ENCODE data around the gene GID8. TPM values are rescaled to one million over a fixed set of nuclear protein-coding genes. Genes with fewer than 3 reads are reported as not detected.

Gene GID8
- total RNA-seq, 2 experiments from 2014 or later = 39.6 to 46.1 TPM

DNA sequence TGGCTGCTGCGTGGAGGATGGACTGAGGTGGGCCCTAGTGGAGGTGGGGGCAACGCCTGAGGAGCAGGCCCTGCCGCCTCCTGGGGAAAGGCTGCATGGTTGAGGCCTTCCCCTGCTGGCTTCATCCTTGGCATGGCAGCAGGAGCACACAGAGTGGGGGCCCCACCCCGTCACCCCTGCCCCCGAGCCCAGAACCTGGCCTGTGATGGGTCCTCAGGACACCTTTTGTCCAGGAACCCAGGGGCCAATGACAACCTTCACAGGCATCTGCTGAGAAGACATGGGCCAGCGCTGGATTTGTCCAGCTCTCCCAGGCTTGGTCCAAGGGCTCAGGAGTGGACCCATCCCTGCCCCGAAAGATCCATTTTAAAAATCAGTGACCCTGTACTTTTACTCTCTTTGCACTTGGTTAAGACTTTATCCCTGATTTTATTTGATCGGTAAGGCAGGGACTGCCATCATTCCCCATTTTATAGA is 14.0 kb downstream of the GID8 start:
- ChIA-PET CTCF (no interaction called here), POLR2A (no interaction called here)
- H3K36me3 Mint-ChIP-seq (ENCODE audit: low read depth) = peaks cover 37% of the 10 kb centered on the region
- H3K27me3 Mint-ChIP-seq = no peaks in the 10 kb centered on the region
- TF ChIP-seq, protein P1, sequence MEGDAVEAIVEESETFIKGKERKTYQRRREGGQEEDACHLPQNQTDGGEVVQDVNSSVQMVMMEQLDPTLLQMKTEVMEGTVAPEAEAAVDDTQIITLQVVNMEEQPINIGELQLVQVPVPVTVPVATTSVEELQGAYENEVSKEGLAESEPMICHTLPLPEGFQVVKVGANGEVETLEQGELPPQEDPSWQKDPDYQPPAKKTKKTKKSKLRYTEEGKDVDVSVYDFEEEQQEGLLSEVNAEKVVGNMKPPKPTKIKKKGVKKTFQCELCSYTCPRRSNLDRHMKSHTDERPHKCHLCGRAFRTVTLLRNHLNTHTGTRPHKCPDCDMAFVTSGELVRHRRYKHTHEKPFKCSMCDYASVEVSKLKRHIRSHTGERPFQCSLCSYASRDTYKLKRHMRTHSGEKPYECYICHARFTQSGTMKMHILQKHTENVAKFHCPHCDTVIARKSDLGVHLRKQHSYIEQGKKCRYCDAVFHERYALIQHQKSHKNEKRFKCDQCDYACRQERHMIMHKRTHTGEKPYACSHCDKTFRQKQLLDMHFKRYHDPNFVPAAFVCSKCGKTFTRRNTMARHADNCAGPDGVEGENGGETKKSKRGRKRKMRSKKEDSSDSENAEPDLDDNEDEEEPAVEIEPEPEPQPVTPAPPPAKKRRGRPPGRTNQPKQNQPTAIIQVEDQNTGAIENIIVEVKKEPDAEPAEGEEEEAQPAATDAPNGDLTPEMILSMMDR (IDR thresholded peaks at IDR 0.05) = no peak
- no peak overlapping the region for H3K4me3 Mint-ChIP-seq
- Histone ChIP-seq H3K4me3 (ENCODE audit: low read length) (peak overlapping the region; percentile 14), H3K27me3 (ENCODE audit: control insufficient read depth in 1 of 2, insufficient read depth in 2 of 2, low read length in 2 of 2) (no peaks in the 10 kb centered on the region), H3K27ac (ENCODE audit: low read depth in 1 of 2, low read length in 2 of 2) (peak overlapping the region in 1 of 2 donors; percentile 15), H3K4me1 (ENCODE audit: insufficient read depth, low read length) (peaks cover 42% of the 10 kb centered on the region), H3K9me3 (ENCODE audit: control insufficient read depth in 1 of 2, insufficient read depth in 1 of 2, low read length in 2 of 2) (peaks cover 0 to 9% of the 10 kb centered on the region in 2 experiments), H3K36me3 (ENCODE audit: insufficient read depth, low read length) (peaks cover 32% of the 10 kb centered on the region)
- intact Hi-C loops (cut with DNase I, micrococcal nuclease) = loop anchor here in 1 of 2 experiments (10.0 kb wide), 1 partner anchor 53 kb away; the partner anchor contains the start of gene BHLHE23
- DNase-seq = no peak
- H3K4me1 Mint-ChIP-seq (ENCODE audit: low read depth) = peaks cover 31% of the 10 kb centered on the region
- no peaks in the 10 kb centered on the region for H3K9me3 Mint-ChIP-seq
- ATAC-seq (ENCODE audit: poor library complexity) = no peak
- no peak overlapping the region for H3K27ac Mint-ChIP-seq

DNA sequence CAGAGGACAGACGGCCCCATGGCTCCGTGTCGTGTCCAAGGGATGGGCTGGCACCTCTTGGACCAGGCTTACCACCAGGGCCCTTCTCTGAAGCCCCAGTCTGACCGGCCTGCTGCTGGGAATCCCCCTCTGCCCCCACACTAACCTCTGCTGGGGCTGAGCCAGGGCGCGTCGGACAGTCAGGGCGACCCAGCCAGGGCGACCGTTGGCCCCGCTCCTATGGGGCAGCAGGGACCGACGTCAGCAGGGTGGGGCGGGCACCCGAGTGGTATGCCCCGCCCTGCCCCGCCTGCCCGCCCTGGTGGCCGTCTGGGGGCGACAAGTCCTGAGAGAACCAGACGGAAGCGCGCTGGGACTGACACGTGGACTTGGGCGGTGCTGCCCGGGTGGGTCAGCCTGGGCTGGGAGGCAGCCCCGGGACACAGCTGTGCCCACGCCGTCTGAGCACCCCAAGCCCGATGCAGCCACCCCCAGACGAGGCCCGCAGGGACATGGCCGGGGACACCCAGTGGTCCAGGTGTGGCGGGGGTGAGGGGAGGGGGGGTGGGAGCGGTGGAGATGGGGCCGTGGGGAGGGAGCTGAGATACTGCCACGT is 14.5 kb downstream of the GID8 start, which contains the start of gene SLC17A9:
SLC17A9 (plus strand) TSS at position 337 of the 595 bp plus-strand sequence; CDS start at position 459, 122 bp downstream.
- Mint-ChIP-seq H3K27me3 (no peaks in the 10 kb centered on the region), H3K4me3 (peak within 1 kb of the TSS; percentile 88), H3K4me1 (ENCODE audit: low read depth) (peaks cover 31% of the 10 kb centered on the region), H3K9me3 (no peaks in the 10 kb centered on the region), H3K36me3 (ENCODE audit: low read depth) (peaks cover 32% of the 10 kb centered on the region), H3K27ac (peak within 1 kb of the TSS; percentile 90)
- H3K27ac ChIP-seq (ENCODE audit: low read depth in 1 of 2, low read length in 2 of 2) = peak within 1 kb of the TSS; percentile 17 to 78
- intact Hi-C loops (cut with DNase I, micrococcal nuclease) = loop anchor here in 1 of 2 experiments (10.0 kb wide), 1 partner anchor 52 kb away; the partner anchor contains the start of gene BHLHE23
- CTCF ChIA-PET = no interaction called here
- peaks cover 42% of the 10 kb centered on the region for H3K4me1 ChIP-seq (ENCODE audit: insufficient read depth, low read length)
- TF ChIP-seq, protein P1 (IDR thresholded peaks at IDR 0.05) = no peak
- POLR2A ChIA-PET = interaction anchor here (0.6 to 3.1 kb wide), 2 partner anchors 15 to 51 kb away, joined by 3 to 41 read pairs; partner anchors contain the start of gene GID8
- ATAC-seq (ENCODE audit: poor library complexity) = no peak
- peaks cover 26% of the 10 kb centered on the region for H3K36me3 ChIP-seq (ENCODE audit: insufficient read depth, low read length)
- DNase-seq = peak in 7 of 14 experiments; percentile 16 to 67 (median 51)
- H3K27me3 ChIP-seq (ENCODE audit: control insufficient read depth in 1 of 2, insufficient read depth in 2 of 2, low read length in 2 of 2) = no peaks in the 10 kb centered on the region
- peaks cover 0 to 9% of the 10 kb centered on the region in 2 experiments for H3K9me3 ChIP-seq (ENCODE audit: control insufficient read depth in 1 of 2, insufficient read depth in 1 of 2, low read length in 2 of 2)
- peak within 1 kb of the TSS; percentile 46 for H3K4me3 ChIP-seq (ENCODE audit: low read length)

DNA sequence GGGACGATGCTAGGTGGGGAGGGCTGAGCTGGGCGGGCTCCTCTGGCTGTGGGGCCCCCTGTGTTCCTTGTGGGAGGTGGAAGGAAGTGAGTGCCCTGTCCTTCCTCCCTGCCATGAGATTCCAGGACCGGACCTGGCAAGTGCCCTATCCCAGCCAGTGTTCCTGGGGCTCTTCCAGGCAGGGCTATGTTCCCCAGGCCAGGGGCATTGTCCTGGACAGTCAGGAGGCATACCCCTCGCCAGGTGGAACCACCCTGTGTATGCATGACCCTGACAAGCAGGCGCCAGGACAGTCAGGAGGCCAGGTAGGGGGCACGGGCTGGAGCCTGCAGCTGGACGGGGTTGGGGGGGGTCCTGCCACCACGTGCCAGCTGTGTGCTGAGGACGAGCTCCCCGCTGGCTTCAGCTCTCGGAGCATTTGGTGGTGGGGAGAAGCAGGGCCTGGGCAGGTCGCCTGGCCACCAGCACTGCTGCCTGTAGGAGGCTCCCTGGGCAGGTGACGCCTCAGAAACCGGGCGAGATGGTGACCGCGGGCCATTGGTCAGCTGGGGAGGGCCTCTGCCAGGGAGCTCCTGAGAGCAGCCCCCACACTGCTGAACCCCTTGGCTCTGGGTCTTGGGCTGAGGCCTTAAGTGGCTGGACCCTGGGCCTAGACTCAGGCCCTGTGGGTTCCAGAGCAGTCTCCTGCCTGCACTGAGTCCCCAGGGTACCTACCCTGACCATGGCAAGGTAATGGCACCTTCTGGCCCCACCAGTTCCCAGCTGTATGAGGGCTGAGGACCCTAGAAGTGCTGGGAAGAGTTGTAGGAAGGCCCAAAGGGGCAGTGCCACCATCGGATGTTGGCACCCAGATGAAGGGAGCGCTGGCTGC is 15.3 kb downstream of the GID8 start:
- peak overlapping the region; percentile 17 to 78 for H3K27ac ChIP-seq (ENCODE audit: low read depth in 1 of 2, low read length in 2 of 2)
- ATAC-seq (ENCODE audit: poor library complexity) (no peak), DNase-seq (peak in 1 of 14 experiments; percentile 11)
- H3K27me3 Mint-ChIP-seq = no peaks in the 10 kb centered on the region
- peaks cover 0 to 9% of the 10 kb centered on the region in 2 experiments for H3K9me3 ChIP-seq (ENCODE audit: control insufficient read depth in 1 of 2, insufficient read depth in 1 of 2, low read length in 2 of 2)
- peak overlapping the region; percentile 88 for H3K4me3 Mint-ChIP-seq
- ChIA-PET CTCF (interaction anchor here (1.1 to 2.1 kb wide), 2 partner anchors 19 to 56 kb away, joined by 3 to 7 read pairs; no protein-coding TSS in a partner anchor), POLR2A (interaction anchor here (0.6 to 3.1 kb wide), 13 partner anchors 11 to 159 kb away, joined by 3 to 41 read pairs (median 9); partner anchors contain the start of genes DIDO1, GID8 and TCFL5)
- H3K27me3 ChIP-seq (ENCODE audit: control insufficient read depth in 1 of 2, insufficient read depth in 2 of 2, low read length in 2 of 2) = no peaks in the 10 kb centered on the region
- intact Hi-C loops (cut with DNase I, micrococcal nuclease) = loop anchor here in 1 of 2 experiments (10.0 kb wide), 1 partner anchor 52 kb away; the partner anchor contains the start of gene BHLHE23
- peaks cover 42% of the 10 kb centered on the region for H3K4me1 ChIP-seq (ENCODE audit: insufficient read depth, low read length)
- H3K36me3 ChIP-seq (ENCODE audit: insufficient read depth, low read length) = peaks cover 20% of the 10 kb centered on the region
- TF ChIP-seq, protein P1 (IDR thresholded peaks at IDR 0.05) = no peak
- H3K27ac Mint-ChIP-seq = peak overlapping the region; percentile 90
- H3K9me3 Mint-ChIP-seq = no peaks in the 10 kb centered on the region
- H3K36me3 Mint-ChIP-seq (ENCODE audit: low read depth) = peaks cover 24% of the 10 kb centered on the region
- H3K4me3 ChIP-seq (ENCODE audit: low read length) = peak overlapping the region; percentile 46
- H3K4me1 Mint-ChIP-seq (ENCODE audit: low read depth) = peaks cover 31% of the 10 kb centered on the region

Measured in CD4-positive, alpha-beta T cell (primary cell).